ENCODE results near the gene ITPR1.
A peak's percentile ranks its signal among the peaks of the same experiment; 100 is the strongest.

ITPR1 gene

DNA sequence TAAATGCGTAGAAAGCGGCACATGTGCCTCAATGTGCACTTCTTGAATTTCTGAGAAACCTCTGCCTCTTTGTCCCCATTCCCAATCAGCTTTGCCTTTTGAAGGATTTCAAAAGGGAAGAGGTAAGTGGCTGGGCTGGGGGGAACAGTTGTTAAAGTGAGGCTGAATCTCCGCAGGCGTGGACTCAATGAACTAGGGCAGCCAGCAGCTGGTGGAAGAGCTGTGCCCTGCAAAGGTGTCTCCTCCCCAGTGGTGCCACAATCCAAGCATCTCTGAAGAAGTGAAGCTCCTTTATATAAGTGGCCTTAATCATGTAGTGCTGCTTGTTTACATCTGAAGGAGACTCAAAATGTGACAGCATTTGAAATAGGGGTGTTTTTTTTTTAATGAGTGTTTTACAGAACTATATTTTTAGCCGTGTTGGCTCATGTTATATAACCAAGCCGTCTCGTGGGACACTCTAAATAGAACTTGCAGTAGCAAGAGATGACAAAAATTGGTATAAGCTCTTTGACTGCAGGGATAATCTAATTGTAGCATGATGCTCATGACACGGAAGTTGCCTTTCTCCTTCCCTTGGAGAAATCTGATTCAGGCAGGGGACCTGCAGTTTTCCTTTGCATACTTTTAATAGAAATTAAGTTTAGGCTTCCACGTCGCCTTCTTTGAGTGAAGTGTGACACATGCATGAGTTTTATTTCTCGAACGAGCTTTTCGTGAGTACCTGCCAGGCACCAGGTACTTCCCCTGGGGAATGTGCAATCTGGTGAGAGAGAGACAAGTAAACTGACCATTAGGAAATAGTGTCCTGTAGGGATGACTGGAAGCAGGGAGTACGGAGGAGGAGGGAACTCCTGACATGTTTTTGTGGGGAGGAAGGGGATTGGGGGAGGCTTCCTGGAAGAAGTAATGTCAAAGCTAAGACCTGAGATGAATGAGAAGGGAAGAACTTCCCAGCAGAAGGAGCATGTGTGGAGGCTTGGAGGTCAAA is 306.4 kb downstream of the ITPR1 start:
- in situ Hi-C loops (cut with MboI; ENCODE audit: low pct_unique_long_range_greater_than_20kb, low sequenced_read_pairs, unreplicated experiment) = no loop called here
- DNase-seq (ENCODE audit: low spot score) = no peak
- TF ChIP-seq, protein P1, sequence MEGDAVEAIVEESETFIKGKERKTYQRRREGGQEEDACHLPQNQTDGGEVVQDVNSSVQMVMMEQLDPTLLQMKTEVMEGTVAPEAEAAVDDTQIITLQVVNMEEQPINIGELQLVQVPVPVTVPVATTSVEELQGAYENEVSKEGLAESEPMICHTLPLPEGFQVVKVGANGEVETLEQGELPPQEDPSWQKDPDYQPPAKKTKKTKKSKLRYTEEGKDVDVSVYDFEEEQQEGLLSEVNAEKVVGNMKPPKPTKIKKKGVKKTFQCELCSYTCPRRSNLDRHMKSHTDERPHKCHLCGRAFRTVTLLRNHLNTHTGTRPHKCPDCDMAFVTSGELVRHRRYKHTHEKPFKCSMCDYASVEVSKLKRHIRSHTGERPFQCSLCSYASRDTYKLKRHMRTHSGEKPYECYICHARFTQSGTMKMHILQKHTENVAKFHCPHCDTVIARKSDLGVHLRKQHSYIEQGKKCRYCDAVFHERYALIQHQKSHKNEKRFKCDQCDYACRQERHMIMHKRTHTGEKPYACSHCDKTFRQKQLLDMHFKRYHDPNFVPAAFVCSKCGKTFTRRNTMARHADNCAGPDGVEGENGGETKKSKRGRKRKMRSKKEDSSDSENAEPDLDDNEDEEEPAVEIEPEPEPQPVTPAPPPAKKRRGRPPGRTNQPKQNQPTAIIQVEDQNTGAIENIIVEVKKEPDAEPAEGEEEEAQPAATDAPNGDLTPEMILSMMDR (IDR thresholded peaks at IDR 0.05; ENCODE audit: extremely low read depth, insufficient read depth, missing control alignments) = no peak

DNA sequence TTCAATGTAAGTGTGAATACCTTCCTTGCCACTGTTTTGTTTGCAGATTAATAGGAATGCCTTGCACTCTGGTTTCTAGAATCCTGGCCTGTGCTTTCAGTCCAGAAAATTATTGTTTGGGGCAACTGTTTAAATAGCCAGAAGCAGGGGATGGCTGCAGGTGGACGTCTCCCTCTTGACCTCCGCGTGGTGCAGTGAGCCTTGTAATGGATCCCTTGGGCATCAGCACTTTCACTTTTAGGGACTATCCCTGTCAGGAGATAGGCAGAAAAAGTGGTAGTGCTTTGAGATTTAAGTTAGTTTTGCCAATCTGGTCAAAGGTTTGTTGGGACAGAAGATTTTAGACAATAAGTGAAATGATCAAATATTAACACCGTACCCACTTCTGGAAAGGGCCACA is 307.4 kb downstream of the ITPR1 start:
- in situ Hi-C loops (cut with MboI; ENCODE audit: low pct_unique_long_range_greater_than_20kb, low sequenced_read_pairs, unreplicated experiment) = no loop called here

DNA sequence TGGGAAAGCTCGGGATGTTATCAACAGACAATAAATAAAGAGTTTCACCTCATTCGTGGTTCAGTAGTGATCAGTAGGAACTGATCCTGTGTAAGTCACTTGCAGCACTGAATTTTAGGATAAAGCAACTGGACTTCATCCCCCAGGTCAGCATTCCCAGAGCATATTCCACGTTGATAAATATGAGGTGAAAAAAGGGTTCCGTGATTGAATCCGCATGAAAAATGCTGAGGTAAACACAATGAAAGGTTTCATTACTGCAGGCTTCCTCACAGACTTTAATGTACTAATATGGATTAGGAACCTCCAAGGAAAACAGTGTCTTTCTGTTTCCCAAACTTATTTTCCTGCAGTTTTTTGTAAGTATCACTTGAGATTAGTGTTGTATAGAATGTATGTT is 308.7 kb downstream of the ITPR1 start:
- in situ Hi-C loops (cut with MboI; ENCODE audit: low pct_unique_long_range_greater_than_20kb, low sequenced_read_pairs, unreplicated experiment) = no loop called here
- TF ChIP-seq, protein P1 (IDR thresholded peaks at IDR 0.05; ENCODE audit: extremely low read depth, insufficient read depth, missing control alignments) = no peak
- DNase-seq (ENCODE audit: low spot score) = no peak

More for the DNA sequence above, 307.4 kb downstream of the ITPR1 start:
- no peak for DNase-seq (ENCODE audit: low spot score)
- TF ChIP-seq, protein P1 (IDR thresholded peaks at IDR 0.05; ENCODE audit: extremely low read depth, insufficient read depth, missing control alignments) = no peak

DNA sequence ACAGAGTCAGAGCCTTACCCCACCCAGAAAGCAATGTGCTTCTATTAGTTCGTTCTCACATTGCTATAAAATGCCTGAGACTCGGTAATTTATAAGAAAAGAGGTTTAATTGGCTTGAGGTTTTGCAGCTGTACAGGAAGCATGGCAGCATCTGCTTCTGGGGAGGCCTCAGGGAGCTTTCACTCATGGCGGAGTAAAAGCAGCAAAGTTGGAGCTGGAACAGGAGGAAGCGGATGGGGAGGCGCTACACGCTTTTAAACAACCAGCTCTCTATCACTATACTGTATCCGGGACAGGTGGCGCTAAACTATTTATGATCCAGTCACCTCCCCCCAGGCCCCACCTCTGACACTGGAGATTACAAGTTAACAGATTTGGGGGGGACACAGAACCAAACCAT is 309.8 kb downstream of the ITPR1 start:
- in situ Hi-C loops (cut with MboI; ENCODE audit: low pct_unique_long_range_greater_than_20kb, low sequenced_read_pairs, unreplicated experiment) = no loop called here
- DNase-seq (ENCODE audit: low spot score) = no peak
- TF ChIP-seq, protein P1 (IDR thresholded peaks at IDR 0.05; ENCODE audit: extremely low read depth, insufficient read depth, missing control alignments) = no peak

DNA sequence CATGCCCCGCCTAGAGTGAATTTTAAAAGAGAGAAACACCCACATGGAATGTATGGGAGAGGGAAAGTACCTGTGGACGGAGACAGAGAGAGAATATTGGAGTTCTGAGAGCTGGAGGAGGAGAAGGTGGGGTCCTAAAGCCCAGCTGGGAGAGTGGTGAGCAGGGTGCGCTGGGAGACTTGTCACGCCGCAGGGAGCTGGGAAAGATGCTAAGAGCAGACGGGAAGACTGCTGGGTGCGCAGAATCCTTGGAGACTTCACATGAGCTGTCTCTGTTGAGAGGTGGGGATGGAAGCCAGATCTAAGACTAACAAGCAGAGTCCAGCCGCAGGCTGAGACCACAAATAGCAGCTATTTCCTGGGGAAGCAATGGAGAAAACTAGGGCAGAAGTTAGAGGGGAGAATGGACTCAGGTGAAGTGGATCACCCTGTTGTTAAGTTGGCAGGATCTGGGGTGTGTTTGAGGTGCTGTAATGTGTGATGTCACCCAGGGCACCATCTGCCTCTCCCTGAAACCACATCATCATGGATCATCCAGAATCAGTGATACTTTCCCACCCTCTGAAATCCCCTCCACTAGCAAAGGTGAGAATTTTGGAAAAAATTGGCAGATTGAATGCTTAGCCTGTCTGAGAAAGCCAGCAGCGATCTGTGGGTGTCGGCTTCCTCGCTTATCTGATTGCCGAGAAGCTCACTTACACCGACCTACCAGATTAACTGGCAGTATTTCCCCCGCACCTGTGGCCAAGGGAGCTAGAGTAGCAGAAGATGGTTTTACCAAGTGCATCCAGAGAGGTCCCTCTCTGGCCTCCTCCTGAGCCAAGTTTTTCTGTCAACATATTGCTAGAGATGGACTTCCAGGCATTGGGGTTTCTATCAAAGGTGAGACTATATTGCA is 311.3 kb downstream of the ITPR1 start:
- DNase-seq (ENCODE audit: low spot score) = no peak
- in situ Hi-C loops (cut with MboI; ENCODE audit: low pct_unique_long_range_greater_than_20kb, low sequenced_read_pairs, unreplicated experiment) = no loop called here
- TF ChIP-seq, protein P1 (IDR thresholded peaks at IDR 0.05; ENCODE audit: extremely low read depth, insufficient read depth, missing control alignments) = no peak

DNA sequence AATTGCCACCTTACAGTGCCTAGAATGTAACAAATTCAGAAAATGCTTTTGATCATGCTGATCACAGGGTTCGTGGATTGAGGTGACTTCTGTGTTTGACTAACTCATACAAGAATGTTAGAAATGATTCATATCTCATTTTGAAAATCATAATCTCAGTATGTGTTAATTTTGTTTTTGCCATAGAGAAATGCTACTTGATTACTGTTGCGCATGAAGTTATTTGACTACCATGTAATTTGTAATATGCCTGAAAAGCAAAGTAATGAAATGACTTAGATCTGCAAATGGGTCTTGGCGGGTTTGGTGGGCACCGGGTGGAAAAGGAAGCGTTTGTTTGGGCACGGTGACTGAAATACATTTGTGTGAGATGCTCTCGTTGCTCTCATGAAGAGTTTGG is 312.5 kb downstream of the ITPR1 start:
- TF ChIP-seq, protein P1 (IDR thresholded peaks at IDR 0.05; ENCODE audit: extremely low read depth, insufficient read depth, missing control alignments) = no peak
- DNase-seq (ENCODE audit: low spot score) = peak; percentile 25
- in situ Hi-C loops (cut with MboI; ENCODE audit: low pct_unique_long_range_greater_than_20kb, low sequenced_read_pairs, unreplicated experiment) = no loop called here
